Endothelial cell (in vitro differentiated cells): ENCODE results near the gene C1orf21. TPM values are rescaled to one million over a fixed set of nuclear protein-coding genes. Genes with fewer than 3 reads are reported as not detected.

Source experiments
- DNase-seq: peaks from one replicate; pipeline ENCODE4 v3.0.0; 2021; ENCODE audit warnings: low spot score
- H3K27ac Mint-ChIP-seq: one replicate; pipeline ENCODE4 v1.8.0; 2021; ENCODE audit warnings: mixed read lengths, inconsistent platforms; ENCODE audit not compliant: unreplicated experiment
- H3K27me3 Mint-ChIP-seq: one replicate; pipeline ENCODE4 v1.8.0; 2021; ENCODE audit warnings: mild to moderate bottlenecking, moderate library complexity, mixed read lengths, inconsistent platforms; ENCODE audit not compliant: unreplicated experiment
- H3K36me3 Mint-ChIP-seq: one replicate; pipeline ENCODE4 v1.8.0; 2021; ENCODE audit warnings: mild to moderate bottlenecking, low read depth, mixed read lengths, inconsistent platforms; ENCODE audit not compliant: unreplicated experiment
- H3K4me1 Mint-ChIP-seq: one replicate; pipeline ENCODE4 v1.8.0; 2021; ENCODE audit warnings: mild to moderate bottlenecking, mixed read lengths, inconsistent platforms; ENCODE audit not compliant: unreplicated experiment
- H3K4me3 Mint-ChIP-seq: one replicate; pipeline ENCODE4 v1.8.0; 2021; ENCODE audit warnings: mild to moderate bottlenecking, mixed read lengths, inconsistent platforms; ENCODE audit not compliant: unreplicated experiment
- H3K9me3 Mint-ChIP-seq: one replicate; pipeline ENCODE4 v1.8.0; 2021; ENCODE audit warnings: mixed read lengths, inconsistent platforms; ENCODE audit not compliant: unreplicated experiment
- total RNA-seq: library from RNA; stranded (reverse); fragmentation: NEBNext Ultra II Directional; extraction: Animal tissue kit (Norgen Biotek cat#: 25700); gene quantifications from one replicate; pipeline ENCODE4 v1.2.1, GENCODE V29; 2021; ENCODE audit not compliant: unreplicated experiment
- TF ChIP-seq, protein P1 (sequence below): fragments of 200-600 bp; sonication (generic); IDR thresholded peaks from one replicate; pipeline ENCODE4 v1.5.0; 2021; ENCODE audit warnings: antibody characterized with exemption; ENCODE audit not compliant: unreplicated experiment

C1orf21 gene
- total RNA-seq, 1 donor from 2014 or later, result 7.5 TPM

DNA sequence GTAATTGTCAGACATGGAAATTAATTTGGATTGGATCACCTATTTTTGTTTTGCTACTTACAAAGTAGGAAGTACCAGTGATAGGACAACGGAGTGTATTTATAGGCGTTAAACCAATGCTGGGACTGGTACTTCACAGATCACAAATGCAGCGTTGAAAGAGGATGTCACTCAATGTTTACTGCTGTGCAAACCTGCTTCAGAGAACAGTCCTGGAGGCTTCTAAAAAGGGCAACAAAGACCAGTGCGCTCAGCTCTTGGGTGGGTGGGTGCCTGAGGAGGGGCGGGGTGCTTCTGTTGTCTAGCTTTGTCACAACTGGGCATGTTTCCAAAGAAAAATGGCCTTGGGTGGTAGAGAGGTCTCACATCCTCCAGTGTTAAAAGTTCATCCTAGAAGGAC lies 2.1 kb downstream of the C1orf21 start:
- Mint-ChIP-seq H3K27me3 (peaks cover 13% of the 10 kb centered on the region), H3K36me3 (peaks cover 6% of the 10 kb centered on the region), H3K9me3 (no peaks in the 10 kb centered on the region), H3K4me1 (peaks cover 14% of the 10 kb centered on the region), H3K27ac (no peak overlapping the region), H3K4me3 (no peak overlapping the region)
- TF ChIP-seq, protein P1, sequence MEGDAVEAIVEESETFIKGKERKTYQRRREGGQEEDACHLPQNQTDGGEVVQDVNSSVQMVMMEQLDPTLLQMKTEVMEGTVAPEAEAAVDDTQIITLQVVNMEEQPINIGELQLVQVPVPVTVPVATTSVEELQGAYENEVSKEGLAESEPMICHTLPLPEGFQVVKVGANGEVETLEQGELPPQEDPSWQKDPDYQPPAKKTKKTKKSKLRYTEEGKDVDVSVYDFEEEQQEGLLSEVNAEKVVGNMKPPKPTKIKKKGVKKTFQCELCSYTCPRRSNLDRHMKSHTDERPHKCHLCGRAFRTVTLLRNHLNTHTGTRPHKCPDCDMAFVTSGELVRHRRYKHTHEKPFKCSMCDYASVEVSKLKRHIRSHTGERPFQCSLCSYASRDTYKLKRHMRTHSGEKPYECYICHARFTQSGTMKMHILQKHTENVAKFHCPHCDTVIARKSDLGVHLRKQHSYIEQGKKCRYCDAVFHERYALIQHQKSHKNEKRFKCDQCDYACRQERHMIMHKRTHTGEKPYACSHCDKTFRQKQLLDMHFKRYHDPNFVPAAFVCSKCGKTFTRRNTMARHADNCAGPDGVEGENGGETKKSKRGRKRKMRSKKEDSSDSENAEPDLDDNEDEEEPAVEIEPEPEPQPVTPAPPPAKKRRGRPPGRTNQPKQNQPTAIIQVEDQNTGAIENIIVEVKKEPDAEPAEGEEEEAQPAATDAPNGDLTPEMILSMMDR, result no peak
- no peak for DNase-seq

DNA sequence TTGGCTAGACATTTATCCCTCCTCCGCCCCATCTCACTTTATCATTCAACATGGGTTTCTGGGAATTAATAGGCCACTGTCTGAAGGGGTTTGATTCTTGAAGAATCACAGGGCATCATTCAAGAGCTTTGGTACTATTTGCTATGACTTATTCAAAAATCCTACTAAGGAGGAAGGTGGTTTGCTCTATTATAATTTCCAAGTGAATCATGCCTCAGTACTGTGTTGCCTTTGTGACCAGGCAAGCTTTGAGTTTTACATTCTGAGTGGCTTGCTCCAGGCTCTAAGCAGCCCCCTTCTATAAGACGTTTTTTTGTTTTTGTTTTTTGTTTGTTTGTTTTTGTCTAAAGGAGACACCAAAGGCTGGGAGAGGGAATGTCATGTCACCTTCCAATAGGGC lies 2.6 kb downstream of the C1orf21 start:
- H3K9me3 Mint-ChIP-seq, result no peaks in the 10 kb centered on the region
- peaks cover 6% of the 10 kb centered on the region for H3K36me3 Mint-ChIP-seq
- DNase-seq, result no peak
- H3K27ac Mint-ChIP-seq, result no peak overlapping the region
- TF ChIP-seq, protein P1, result no peak
- H3K4me1 Mint-ChIP-seq, result peaks cover 14% of the 10 kb centered on the region
- peaks cover 13% of the 10 kb centered on the region for H3K27me3 Mint-ChIP-seq
- no peak overlapping the region for H3K4me3 Mint-ChIP-seq

DNA sequence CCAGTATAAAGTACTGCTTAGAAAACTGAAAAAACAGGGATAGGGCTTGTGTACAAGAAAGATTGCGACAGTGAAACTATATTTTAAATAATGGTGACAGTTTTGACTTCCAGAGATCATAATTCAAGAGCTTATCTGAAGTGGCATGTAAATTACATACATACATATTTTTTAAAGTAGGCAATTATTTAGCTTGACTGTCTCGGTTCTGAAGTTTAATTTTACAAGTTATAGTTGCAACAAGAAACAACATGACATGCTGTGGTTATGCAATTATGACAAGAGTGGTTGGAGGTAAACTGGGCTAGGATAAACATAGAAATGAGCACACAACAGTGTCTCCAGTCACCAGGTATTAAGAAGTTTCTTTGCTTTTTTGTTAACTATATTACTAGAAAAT lies 4.1 kb downstream of the C1orf21 start:
- H3K4me3 Mint-ChIP-seq, result no peak overlapping the region
- TF ChIP-seq, protein P1, result no peak

DNA sequence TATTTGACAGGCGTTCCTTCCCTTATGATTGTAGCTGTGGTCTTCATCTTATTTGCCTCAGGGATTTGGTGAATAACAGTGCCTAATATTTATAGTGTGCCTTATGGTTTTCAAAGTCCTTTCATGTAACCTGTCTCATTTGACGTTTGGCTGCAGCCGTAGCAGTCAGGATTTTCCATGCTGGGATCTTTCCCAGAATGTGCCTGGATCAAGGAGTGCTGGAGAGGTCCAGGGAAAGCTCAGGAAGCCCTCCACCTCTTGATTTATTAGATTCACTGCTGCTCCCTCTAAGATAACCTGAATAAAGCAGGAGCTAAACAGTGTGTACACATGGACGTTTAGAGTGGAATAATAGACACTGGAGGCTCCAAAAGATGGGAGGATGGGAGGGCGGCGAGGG lies 5.2 kb downstream of the C1orf21 start:
- peaks cover 7% of the 10 kb centered on the region for H3K27me3 Mint-ChIP-seq
- H3K27ac Mint-ChIP-seq, result no peak overlapping the region
- no peak for DNase-seq
- no peaks in the 10 kb centered on the region for H3K9me3 Mint-ChIP-seq
- TF ChIP-seq, protein P1, result no peak
- peaks cover 6% of the 10 kb centered on the region for H3K36me3 Mint-ChIP-seq
- no peak overlapping the region for H3K4me3 Mint-ChIP-seq
- peaks cover 10% of the 10 kb centered on the region for H3K4me1 Mint-ChIP-seq

More for the DNA sequence above, 4.1 kb downstream of the C1orf21 start:
- no peak overlapping the region for H3K27ac Mint-ChIP-seq
- peaks cover 9% of the 10 kb centered on the region for H3K27me3 Mint-ChIP-seq
- H3K36me3 Mint-ChIP-seq, result peaks cover 6% of the 10 kb centered on the region
- peaks cover 11% of the 10 kb centered on the region for H3K4me1 Mint-ChIP-seq
- no peak for DNase-seq
- no peaks in the 10 kb centered on the region for H3K9me3 Mint-ChIP-seq

DNA sequence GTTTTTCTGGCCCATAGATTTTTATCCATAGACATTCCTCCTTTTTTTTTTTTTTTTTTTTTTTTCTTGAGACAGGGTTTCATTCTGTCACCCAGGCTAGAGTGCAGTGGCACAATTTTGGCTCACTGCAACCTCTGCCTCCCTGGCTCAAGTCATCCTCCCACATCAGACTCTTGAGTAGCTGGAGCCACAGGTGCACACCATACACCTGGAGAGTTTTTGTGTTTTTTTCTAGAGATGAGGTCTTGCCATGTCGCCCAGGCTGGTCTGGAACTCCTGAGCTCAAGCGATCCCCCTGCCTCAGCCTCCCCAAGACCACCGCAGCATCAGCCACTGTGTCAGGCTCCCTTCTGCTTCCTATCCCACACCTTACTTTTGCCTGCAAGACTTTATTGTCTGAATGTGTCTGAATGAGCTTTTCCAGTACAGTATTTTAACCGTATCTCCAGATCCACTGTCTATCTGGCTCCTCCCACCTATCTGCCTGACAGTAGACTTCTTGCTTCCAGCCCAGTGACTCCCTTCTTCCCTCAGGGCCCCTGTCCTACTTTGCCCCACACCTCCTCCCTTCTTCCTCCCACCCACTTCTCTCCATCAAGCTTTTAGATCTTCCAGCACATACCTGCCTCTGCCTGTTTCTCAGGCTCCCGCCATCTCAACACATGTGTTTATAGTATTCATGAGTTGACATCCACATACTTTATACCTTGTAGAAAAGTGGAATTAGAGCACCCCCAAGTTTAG lies 6.1 kb downstream of the C1orf21 start:
- TF ChIP-seq, protein P1, result no peak
- no peak for DNase-seq
- Mint-ChIP-seq H3K27ac (no peak overlapping the region), H3K9me3 (no peaks in the 10 kb centered on the region), H3K4me3 (no peak overlapping the region), H3K27me3 (peaks cover 3% of the 10 kb centered on the region), H3K4me1 (peaks cover 7% of the 10 kb centered on the region), H3K36me3 (peaks cover 2% of the 10 kb centered on the region)
